Testis (tissue), 3 donors: ENCODE results near the gene PARVB. TPM values are rescaled to one million over a fixed set of nuclear protein-coding genes. Genes with fewer than 3 reads are reported as not detected.

Experiments used
- DNase-seq: peaks from one replicate; pipeline ENCODE4 v3.0.0-alpha.2; 2019
- H3K27ac ChIP-seq, 2 donors: fragments of 200-600 bp; sonication (generic); one replicate each; pipeline ENCODE4 v1.5.1; 2019
- H3K27me3 ChIP-seq: fragments of 200-600 bp; sonication (generic); one replicate; pipeline ENCODE4 v1.5.1; 2019
- H3K36me3 ChIP-seq: fragments of 200-600 bp; sonication (generic); one replicate; pipeline ENCODE4 v1.5.1; 2017; ENCODE audit warnings: low read depth; ENCODE audit errors: missing control alignments
- H3K4me1 ChIP-seq: fragments of 200-600 bp; sonication (generic); one replicate; pipeline ENCODE4 v1.5.1; 2019
- H3K4me3 ChIP-seq, 2 donors: fragments of 200-600 bp; sonication (generic); one replicate each; pipeline ENCODE4 v1.5.1; 2017 to 2019
- H3K9me3 ChIP-seq: fragments of 200-600 bp; sonication (generic); one replicate; pipeline ENCODE4 v1.5.1; 2017
- POLR2A ChIP-seq: fragments of 450-650 bp; IDR thresholded peaks from one replicate; pipeline ENCODE4 v1.6.1; 2017; ENCODE audit warnings: antibody characterized with exemption, mild to moderate bottlenecking, moderate library complexity
- WGBS, 2 donors: methylation state at CpG; one replicate each; pipeline ENCODE4 v1.1.5; 2018; 5-methylcytosine and 5-hydroxymethylcytosine counted together
- intact Hi-C: fragments of 100-400 bp; cut with DNase I; formaldehyde crosslinking; loops from one replicate; pipeline ENCODE4 v1.15.1; 2023; ENCODE audit warnings: low total_unique reads
- polyA plus RNA-seq: library from polyadenylated mRNA; stranded (reverse); fragments of 350-450 nt; fragmentation: Illumina TruSeq; extraction: RNeasy Lipid Tissue Mini Kit (QIAGEN cat#74804); gene quantifications from one replicate; pipeline ENCODE4 v1.2.3, GENCODE V29; 2014; ENCODE audit warnings: low read depth, low replicate concordance; ENCODE audit not compliant: insufficient read depth
- total RNA-seq, 2 donors: library from RNA; depleted of rRNA; stranded (reverse); fragments of >200 nt; gene quantifications; one replicate each; pipeline ENCODE4 v1.2.3, GENCODE V29; 2016
- TF ChIP-seq, protein P1 (sequence below), 3 experiments: fragments of 450-650 bp in 2 of 3; fragments of 200-600 bp in 1 of 3; sonication (generic) in 1 of 3; IDR thresholded peaks; one replicate each; pipeline ENCODE4 v1.5.1; 2016 to 2019; ENCODE audit warnings: antibody characterized with exemption in 3 of 3, mild to moderate bottlenecking in 2 of 3, moderate library complexity in 1 of 3

PARVB gene
- total and polyA plus RNA-seq, 3 donors from 2014 or later, result 11.6 to 27.5 (median 23.7) TPM

- WGBS, 2 donors, result 53 to 76% methylated on average over 10 of the region's 10 CpGs
- no peaks in the 10 kb centered on the region for H3K27me3 ChIP-seq
- no peak for DNase-seq
- intact Hi-C loops, result loop anchor here (5.0 kb wide), 1 partner anchor 87 kb away; no protein-coding TSS in a partner anchor
- H3K36me3 ChIP-seq, result no peaks in the 10 kb centered on the region
- no peaks in the 10 kb centered on the region for H3K9me3 ChIP-seq
- H3K4me3 ChIP-seq, result peak overlapping the region; percentile 33 to 53
- TF ChIP-seq POLR2A, result no peak
- TF ChIP-seq, protein P1, sequence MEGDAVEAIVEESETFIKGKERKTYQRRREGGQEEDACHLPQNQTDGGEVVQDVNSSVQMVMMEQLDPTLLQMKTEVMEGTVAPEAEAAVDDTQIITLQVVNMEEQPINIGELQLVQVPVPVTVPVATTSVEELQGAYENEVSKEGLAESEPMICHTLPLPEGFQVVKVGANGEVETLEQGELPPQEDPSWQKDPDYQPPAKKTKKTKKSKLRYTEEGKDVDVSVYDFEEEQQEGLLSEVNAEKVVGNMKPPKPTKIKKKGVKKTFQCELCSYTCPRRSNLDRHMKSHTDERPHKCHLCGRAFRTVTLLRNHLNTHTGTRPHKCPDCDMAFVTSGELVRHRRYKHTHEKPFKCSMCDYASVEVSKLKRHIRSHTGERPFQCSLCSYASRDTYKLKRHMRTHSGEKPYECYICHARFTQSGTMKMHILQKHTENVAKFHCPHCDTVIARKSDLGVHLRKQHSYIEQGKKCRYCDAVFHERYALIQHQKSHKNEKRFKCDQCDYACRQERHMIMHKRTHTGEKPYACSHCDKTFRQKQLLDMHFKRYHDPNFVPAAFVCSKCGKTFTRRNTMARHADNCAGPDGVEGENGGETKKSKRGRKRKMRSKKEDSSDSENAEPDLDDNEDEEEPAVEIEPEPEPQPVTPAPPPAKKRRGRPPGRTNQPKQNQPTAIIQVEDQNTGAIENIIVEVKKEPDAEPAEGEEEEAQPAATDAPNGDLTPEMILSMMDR (IDR thresholded peaks at IDR 0.05), result no peak
- peaks cover 6% of the 10 kb centered on the region for H3K4me1 ChIP-seq
- H3K27ac ChIP-seq, result no peak overlapping the region
Observed at GRCh38 chr22:43995798-43996169, 28.3 kb upstream of the PARVB start.

DNA sequence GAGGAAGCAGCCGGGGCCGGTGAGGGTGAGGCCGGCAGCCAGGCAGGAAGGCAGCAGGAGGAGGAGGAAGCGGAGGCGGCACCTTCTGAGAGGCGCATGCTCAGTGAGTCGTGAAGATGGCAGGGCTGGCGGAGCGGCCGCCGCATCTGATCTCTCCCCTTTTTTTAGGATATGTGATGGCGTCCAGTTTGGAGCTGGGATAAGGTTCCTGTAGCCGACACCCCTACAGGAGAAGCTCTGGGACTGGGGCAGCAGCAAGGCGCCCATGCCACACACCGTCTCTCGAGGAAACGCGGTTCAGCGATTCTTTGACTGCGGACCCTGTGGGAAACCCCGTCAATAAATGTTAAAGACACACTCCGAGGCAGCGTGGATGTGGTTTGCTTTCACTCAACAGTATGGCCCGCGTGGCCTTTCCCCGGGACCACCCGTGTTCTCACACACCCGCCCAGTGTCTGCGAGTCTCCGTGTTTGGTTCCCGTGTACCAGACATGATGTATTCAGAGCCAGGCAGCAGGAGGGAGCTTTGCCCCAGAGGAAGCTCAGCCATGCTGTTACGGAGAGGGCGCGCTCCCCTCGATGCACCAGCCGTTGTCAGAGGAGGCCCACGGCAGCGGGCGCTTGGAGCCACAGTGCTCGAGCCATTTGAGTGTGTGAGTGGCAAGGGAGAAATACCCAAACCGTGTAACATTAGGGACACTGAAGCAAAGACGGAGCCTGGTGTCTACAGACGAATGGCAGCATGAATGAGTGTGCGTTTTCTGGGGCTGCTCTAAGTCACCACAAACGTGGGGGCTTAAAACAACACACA, 27.7 kb upstream of the PARVB start:
- peak; percentile 71 for DNase-seq
- 65 to 72% methylated on average over 40 to 45 of the region's 45 CpGs for WGBS, 2 donors
- TF ChIP-seq, protein P1 (IDR thresholded peaks at IDR 0.05), result no peak
- TF ChIP-seq POLR2A, result no peak
- H3K9me3 ChIP-seq, result no peaks in the 10 kb centered on the region
- H3K36me3 ChIP-seq, result no peaks in the 10 kb centered on the region
- peaks cover 6% of the 10 kb centered on the region for H3K4me1 ChIP-seq
- H3K27ac ChIP-seq, result no peak overlapping the region
- no peaks in the 10 kb centered on the region for H3K27me3 ChIP-seq
- peak overlapping the region; percentile 33 to 53 for H3K4me3 ChIP-seq
- intact Hi-C loops, result loop anchor here (5.0 kb wide), 1 partner anchor 86 kb away; no protein-coding TSS in a partner anchor

GRCh38 chr22:43996981-43997265, 27.2 kb upstream of the PARVB start:
- no peak for DNase-seq
- H3K4me1 ChIP-seq, result peaks cover 7% of the 10 kb centered on the region
- no peaks in the 10 kb centered on the region for H3K27me3 ChIP-seq
- no peaks in the 10 kb centered on the region for H3K9me3 ChIP-seq
- H3K36me3 ChIP-seq, result no peaks in the 10 kb centered on the region
- intact Hi-C loops, result loop anchor here (5.0 kb wide), 1 partner anchor 85 kb away; no protein-coding TSS in a partner anchor
- no peak overlapping the region for H3K27ac ChIP-seq
- 74 to 77% methylated on average over 8 of the region's 8 CpGs for WGBS, 2 donors
- H3K4me3 ChIP-seq, result no peak overlapping the region
- TF ChIP-seq, protein P1 (IDR thresholded peaks at IDR 0.05), result no peak
- no peak for TF ChIP-seq POLR2A

GRCh38 chr22:43998679-43999264, 25.3 kb upstream of the PARVB start:
- DNase-seq, result no peak
- Histone ChIP-seq H3K36me3 (no peaks in the 10 kb centered on the region), H3K4me3 (no peak overlapping the region), H3K27ac (no peak overlapping the region), H3K27me3 (no peaks in the 10 kb centered on the region), H3K4me1 (peaks cover 22% of the 10 kb centered on the region), H3K9me3 (no peaks in the 10 kb centered on the region)
- intact Hi-C loops, result loop anchor here (5.0 kb wide), 1 partner anchor 84 kb away; no protein-coding TSS in a partner anchor
- 85 to 89% methylated on average over 15 of the region's 15 CpGs for WGBS, 2 donors
- TF ChIP-seq POLR2A, result no peak
- TF ChIP-seq, protein P1 (IDR thresholded peaks at IDR 0.05), result no peak
